RWPE2 (cell line): ENCODE measurements around the gene ARHGEF9.

ENCODE experiments used
- ATAC-seq: fragments of 200-7000 bp; cut with Tn5 transposase; 3 replicates; pipeline ENCODE4 v1.9.1; 2021; ENCODE audit warnings: low read depth
- DNase-seq: peaks from one replicate; pipeline ENCODE4 v3.0.0-alpha.2; 2020; ENCODE audit warnings: low spot score
- H3K27ac ChIP-seq: fragments of 450-650 bp; 2 replicates; pipeline ENCODE4 v1.5.1; 2017; ENCODE audit warnings: mild to moderate bottlenecking; ENCODE audit not compliant: poor library complexity, severe bottlenecking
- H3K27me3 ChIP-seq: fragments of 250-450 bp; sonication (Bioruptor Pico); 2 replicates; pipeline ENCODE4 v1.5.1; 2021; ENCODE audit warnings: mild to moderate bottlenecking, moderate library complexity; ENCODE audit not compliant: insufficient read depth, poor library complexity, severe bottlenecking
- H3K36me3 ChIP-seq: fragments of 250-450 bp; sonication (Bioruptor Pico); 2 replicates; pipeline ENCODE4 v1.5.1; 2020; ENCODE audit warnings: low read depth, mild to moderate bottlenecking, moderate library complexity
- H3K4me1 ChIP-seq: fragments of 250-450 bp; sonication (Bioruptor Pico); 2 replicates; pipeline ENCODE4 v1.5.1; 2021; ENCODE audit warnings: mild to moderate bottlenecking, moderate library complexity; ENCODE audit not compliant: insufficient read depth, poor library complexity, severe bottlenecking
- H3K4me3 ChIP-seq: fragments of 250-450 bp; sonication (Bioruptor Pico); 2 replicates; pipeline ENCODE4 v1.5.1; 2021; ENCODE audit warnings: mild to moderate bottlenecking, moderate library complexity; ENCODE audit not compliant: severe bottlenecking
- H3K9me3 ChIP-seq: fragments of 250-450 bp; sonication (Bioruptor Pico); 2 replicates; pipeline ENCODE4 v1.5.1; 2021; ENCODE audit warnings: mild to moderate bottlenecking, moderate library complexity; ENCODE audit not compliant: severe bottlenecking
- TF ChIP-seq, protein P1 (sequence below): fragments of 450-650 bp; IDR thresholded peaks from one replicate; pipeline ENCODE4 v1.5.1; 2017; ENCODE audit warnings: mild to moderate bottlenecking, moderate library complexity; ENCODE audit not compliant: poor library complexity, severe bottlenecking

ARHGEF9 gene

DNA sequence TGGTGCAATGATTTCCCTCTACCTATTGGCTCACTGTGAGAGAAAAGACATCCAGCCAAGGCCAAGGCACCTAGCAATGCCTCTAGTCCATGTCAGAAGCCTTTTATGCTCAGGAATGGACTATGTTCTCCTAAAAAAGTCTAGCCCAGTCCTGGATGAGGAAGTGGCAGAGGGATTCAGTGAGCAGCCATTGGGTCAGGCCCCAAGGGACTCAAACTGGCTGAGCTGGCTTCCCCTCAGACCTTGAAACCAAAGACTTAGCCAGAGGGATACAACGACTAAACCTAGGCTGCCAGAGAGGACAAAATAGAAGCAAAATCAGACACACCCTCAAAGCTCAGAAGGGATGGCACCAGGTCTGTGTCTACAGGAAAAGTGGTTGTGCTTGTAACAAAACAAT, 49.1 kb downstream of the ARHGEF9 start:
- H3K9me3 ChIP-seq, result no peaks in the 10 kb centered on the region
- H3K4me1 ChIP-seq, result no peaks in the 10 kb centered on the region
- ATAC-seq, result no peak
- no peaks in the 10 kb centered on the region for H3K36me3 ChIP-seq
- no peaks in the 10 kb centered on the region for H3K27me3 ChIP-seq
- no peak overlapping the region for H3K27ac ChIP-seq
- H3K4me3 ChIP-seq, result no peak overlapping the region
- TF ChIP-seq, protein P1, sequence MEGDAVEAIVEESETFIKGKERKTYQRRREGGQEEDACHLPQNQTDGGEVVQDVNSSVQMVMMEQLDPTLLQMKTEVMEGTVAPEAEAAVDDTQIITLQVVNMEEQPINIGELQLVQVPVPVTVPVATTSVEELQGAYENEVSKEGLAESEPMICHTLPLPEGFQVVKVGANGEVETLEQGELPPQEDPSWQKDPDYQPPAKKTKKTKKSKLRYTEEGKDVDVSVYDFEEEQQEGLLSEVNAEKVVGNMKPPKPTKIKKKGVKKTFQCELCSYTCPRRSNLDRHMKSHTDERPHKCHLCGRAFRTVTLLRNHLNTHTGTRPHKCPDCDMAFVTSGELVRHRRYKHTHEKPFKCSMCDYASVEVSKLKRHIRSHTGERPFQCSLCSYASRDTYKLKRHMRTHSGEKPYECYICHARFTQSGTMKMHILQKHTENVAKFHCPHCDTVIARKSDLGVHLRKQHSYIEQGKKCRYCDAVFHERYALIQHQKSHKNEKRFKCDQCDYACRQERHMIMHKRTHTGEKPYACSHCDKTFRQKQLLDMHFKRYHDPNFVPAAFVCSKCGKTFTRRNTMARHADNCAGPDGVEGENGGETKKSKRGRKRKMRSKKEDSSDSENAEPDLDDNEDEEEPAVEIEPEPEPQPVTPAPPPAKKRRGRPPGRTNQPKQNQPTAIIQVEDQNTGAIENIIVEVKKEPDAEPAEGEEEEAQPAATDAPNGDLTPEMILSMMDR, result no peak
- no peak for DNase-seq

DNA sequence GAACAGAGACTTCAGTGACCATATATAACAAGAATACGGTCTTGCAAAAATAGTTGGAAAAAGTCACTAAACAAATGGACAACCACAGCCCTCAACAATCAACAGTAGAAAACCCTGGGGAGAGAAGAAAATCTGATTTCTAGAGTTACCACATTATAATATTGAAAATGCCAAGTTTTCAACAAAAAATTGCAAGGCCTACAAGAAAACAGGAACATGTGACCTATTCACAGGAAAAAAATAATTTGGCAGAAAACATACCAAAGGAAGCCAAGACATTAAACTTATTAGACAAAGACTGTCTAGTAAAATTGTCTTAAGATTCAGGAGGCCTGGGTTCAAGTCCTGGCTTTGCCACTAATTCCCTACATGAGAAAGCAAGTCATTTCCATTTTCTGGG, 64.7 kb downstream of the ARHGEF9 start:
- Histone ChIP-seq H3K4me1 (no peaks in the 10 kb centered on the region), H3K36me3 (no peaks in the 10 kb centered on the region), H3K9me3 (no peaks in the 10 kb centered on the region), H3K27ac (no peak overlapping the region), H3K27me3 (no peaks in the 10 kb centered on the region), H3K4me3 (no peak overlapping the region)
- DNase-seq (no peak), ATAC-seq (no peak)
- TF ChIP-seq, protein P1, result no peak

DNA sequence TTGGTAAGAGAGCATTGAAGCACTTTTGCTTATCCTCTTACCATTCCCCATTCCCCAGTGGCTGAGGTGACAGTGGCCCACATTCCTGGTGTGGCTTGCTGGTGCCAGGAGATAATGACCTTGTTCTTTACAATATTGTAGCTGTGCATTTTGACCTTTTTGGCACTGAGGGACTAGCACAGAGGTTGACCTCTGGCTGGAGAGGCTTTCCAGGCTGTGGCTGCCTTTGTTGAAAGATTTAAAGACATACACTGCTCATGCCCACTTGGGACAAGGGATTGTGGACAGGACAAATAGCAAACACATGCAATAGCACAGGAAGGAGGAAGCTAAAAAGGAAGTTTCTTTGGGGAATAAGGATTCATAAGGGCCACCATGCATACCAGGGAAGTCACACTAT, 65.4 kb downstream of the ARHGEF9 start:
- DNase-seq (no peak), ATAC-seq (no peak)
- Histone ChIP-seq H3K9me3 (no peaks in the 10 kb centered on the region), H3K27me3 (no peaks in the 10 kb centered on the region), H3K27ac (no peak overlapping the region), H3K4me3 (no peak overlapping the region), H3K36me3 (no peaks in the 10 kb centered on the region), H3K4me1 (no peaks in the 10 kb centered on the region)
- TF ChIP-seq, protein P1, result no peak

DNA sequence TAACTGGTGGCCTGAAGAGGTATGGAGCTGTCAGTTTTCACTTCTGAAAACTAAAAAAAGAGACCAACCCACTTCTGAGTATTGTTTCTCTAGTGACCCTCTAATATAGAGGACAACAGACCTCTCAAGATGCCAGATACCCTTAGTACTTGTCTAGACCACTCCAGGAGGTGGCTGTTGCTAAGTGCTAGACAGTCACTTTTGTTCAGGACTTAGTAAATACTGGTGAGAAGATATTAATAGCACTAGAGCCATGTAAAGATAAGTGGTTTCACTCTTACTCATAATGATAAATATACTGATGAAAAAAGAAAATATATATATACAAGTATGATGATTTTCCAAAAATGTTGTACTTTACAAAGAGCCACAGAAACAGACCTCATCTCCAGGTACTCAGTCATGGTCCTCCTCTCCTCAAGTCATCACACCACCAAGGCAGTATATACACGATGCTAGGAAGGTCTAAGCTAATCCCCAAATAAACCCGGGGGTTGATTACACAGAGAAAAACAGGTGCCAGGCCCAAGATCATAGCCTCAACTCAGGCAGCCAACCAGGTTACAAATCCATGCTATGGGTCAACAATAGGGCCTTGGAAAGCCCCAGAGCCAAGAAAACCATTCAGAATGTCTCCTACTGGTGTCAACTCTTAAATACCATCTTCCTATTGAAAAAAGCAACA, 66.9 kb downstream of the ARHGEF9 start:
- no peaks in the 10 kb centered on the region for H3K9me3 ChIP-seq
- DNase-seq, result no peak

DNA sequence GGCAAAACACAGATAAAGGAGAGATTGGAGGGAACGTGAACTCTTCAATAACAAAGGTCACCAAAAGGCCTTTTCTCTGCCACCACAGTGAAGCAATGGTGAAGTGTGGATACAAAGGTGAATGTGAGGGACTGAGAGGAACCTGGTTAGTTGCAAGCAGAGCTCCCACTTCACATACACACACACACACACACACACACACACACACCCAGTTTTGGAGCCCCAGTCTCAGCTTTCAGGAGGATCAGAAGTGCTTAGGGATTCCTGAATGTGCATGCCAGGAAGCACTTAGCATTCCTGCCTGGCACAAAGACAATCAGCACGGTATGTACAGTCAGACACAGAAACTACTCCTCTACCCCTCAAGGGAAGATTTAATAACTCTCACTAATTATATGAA, 71.5 kb downstream of the ARHGEF9 start:
- Histone ChIP-seq H3K4me3 (no peak overlapping the region), H3K27me3 (no peaks in the 10 kb centered on the region), H3K27ac (no peak overlapping the region), H3K9me3 (no peaks in the 10 kb centered on the region), H3K4me1 (no peaks in the 10 kb centered on the region), H3K36me3 (no peaks in the 10 kb centered on the region)
- ATAC-seq, result no peak
- DNase-seq, result no peak
- TF ChIP-seq, protein P1, result no peak

More for the DNA sequence above, 66.9 kb downstream of the ARHGEF9 start:
- Histone ChIP-seq H3K36me3 (no peaks in the 10 kb centered on the region), H3K4me1 (no peaks in the 10 kb centered on the region), H3K27ac (no peak overlapping the region), H3K4me3 (no peak overlapping the region), H3K27me3 (no peaks in the 10 kb centered on the region)
- TF ChIP-seq, protein P1, result no peak
- no peak for ATAC-seq
